H9 (cell line): ENCODE results near the gene SH3BP5. TPM values are rescaled to one million over a fixed set of nuclear protein-coding genes. Genes with fewer than 3 reads are reported as not detected.

Source experiments
- DNase-seq: peaks from one replicate; pipeline ENCODE4 v3.0.0-alpha.2; 2017
- H2AFZ ChIP-seq: one replicate; pipeline ENCODE4 v1.6.1; 2013; ENCODE audit warnings: mild to moderate bottlenecking, low read length, control low read depth, moderate library complexity
- H2AK5ac ChIP-seq: 2 replicates; pipeline ENCODE4 v1.6.1; 2013; ENCODE audit warnings: low read length, control low read depth, mixed read lengths; ENCODE audit not compliant: insufficient read length
- H2BK120ac ChIP-seq: one replicate; pipeline ENCODE4 v1.6.1; 2013; ENCODE audit warnings: low read depth, mild to moderate bottlenecking, low read length, control low read depth, inconsistent platforms; ENCODE audit not compliant: poor library complexity, severe bottlenecking
- H2BK12ac ChIP-seq: 2 replicates; pipeline ENCODE4 v1.6.1; 2013; ENCODE audit warnings: low read length, control low read depth, mixed read lengths, low read depth; ENCODE audit not compliant: insufficient read length
- H2BK15ac ChIP-seq: 2 replicates; pipeline ENCODE4 v1.6.1; 2013; ENCODE audit warnings: low read depth, low read length, control low read depth
- H2BK20ac ChIP-seq: one replicate; pipeline ENCODE4 v1.6.1; 2013; ENCODE audit warnings: low read depth, mild to moderate bottlenecking, low read length, control low read depth, inconsistent platforms; ENCODE audit not compliant: poor library complexity, severe bottlenecking
- H2BK5ac ChIP-seq: 2 replicates; pipeline ENCODE4 v1.6.1; 2013; ENCODE audit warnings: low read length, control low read depth, mixed read lengths; ENCODE audit not compliant: insufficient read length
- H3K14ac ChIP-seq: 2 replicates; pipeline ENCODE4 v1.6.1; 2013; ENCODE audit warnings: low read length, control low read depth; ENCODE audit not compliant: insufficient read depth
- H3K18ac ChIP-seq: 2 replicates; pipeline ENCODE4 v1.6.1; 2013; ENCODE audit warnings: low read depth, mild to moderate bottlenecking, mixed read lengths, low read length, control low read depth; ENCODE audit not compliant: insufficient read length
- H3K23ac ChIP-seq: 2 replicates; pipeline ENCODE4 v1.6.1; 2013; ENCODE audit warnings: low read length, control low read depth, mixed read lengths, low read depth; ENCODE audit not compliant: insufficient read length
- H3K23me2 ChIP-seq: 2 replicates; pipeline ENCODE4 v1.6.1; 2013; ENCODE audit warnings: low read depth, mild to moderate bottlenecking, mixed read lengths, low read length, control low read depth; ENCODE audit not compliant: insufficient read length, poor library complexity, severe bottlenecking
- H3K27ac ChIP-seq: 2 replicates; pipeline ENCODE4 v1.5.1; 2013; ENCODE audit warnings: low read length, control low read depth, mixed read lengths, low read depth; ENCODE audit not compliant: insufficient read length
- H3K27me3 ChIP-seq: 2 replicates; pipeline ENCODE4 v1.6.1; 2013; ENCODE audit warnings: low read length, control low read depth, inconsistent platforms; ENCODE audit not compliant: insufficient read depth
- H3K4ac ChIP-seq: 2 replicates; pipeline ENCODE4 v1.6.1; 2013; ENCODE audit warnings: low read depth, mild to moderate bottlenecking, control low read depth, inconsistent platforms, low read length, moderate library complexity
- H3K4me1 ChIP-seq: 2 replicates; pipeline ENCODE4 v1.6.1; 2013; ENCODE audit warnings: low read length, control low read depth, inconsistent platforms; ENCODE audit not compliant: insufficient read depth
- H3K4me2 ChIP-seq: 2 replicates; pipeline ENCODE4 v1.6.1; 2013; ENCODE audit warnings: low read length, control low read depth, mixed read lengths; ENCODE audit not compliant: insufficient read length, insufficient read depth
- H3K56ac ChIP-seq: 2 replicates; pipeline ENCODE4 v1.6.1; 2013; ENCODE audit warnings: low read depth, mild to moderate bottlenecking, mixed read lengths, low read length, control low read depth; ENCODE audit not compliant: insufficient read length
- H3K79me1 ChIP-seq: 2 replicates; pipeline ENCODE4 v1.6.1; 2013; ENCODE audit warnings: low read depth, mild to moderate bottlenecking, moderate library complexity, low read length, control low read depth, inconsistent platforms; ENCODE audit not compliant: insufficient read depth, poor library complexity, severe bottlenecking
- H3K79me2 ChIP-seq: 2 replicates; pipeline ENCODE4 v1.6.1; 2013; ENCODE audit warnings: low read length, control low read depth, inconsistent platforms; ENCODE audit not compliant: insufficient read depth
- H3K9ac ChIP-seq: 2 replicates; pipeline ENCODE4 v1.6.1; 2013; ENCODE audit warnings: low read length, control low read depth, mixed read lengths; ENCODE audit not compliant: insufficient read length; ENCODE audit errors: extremely low read depth
- H3K9me3 ChIP-seq: one replicate; pipeline ENCODE4 v1.6.1; 2013; ENCODE audit warnings: low read depth, low read length, inconsistent platforms; ENCODE audit not compliant: control insufficient read depth
- H3T11ph ChIP-seq: one replicate; pipeline ENCODE4 v1.6.1; 2013; ENCODE audit warnings: mild to moderate bottlenecking, low read length, control low read depth, inconsistent platforms
- H4K20me1 ChIP-seq: one replicate; pipeline ENCODE4 v1.6.1; 2013; ENCODE audit not compliant: control insufficient read depth, insufficient read length, insufficient read depth
- H4K5ac ChIP-seq: 2 replicates; pipeline ENCODE4 v1.6.1; 2013; ENCODE audit warnings: low read depth, mild to moderate bottlenecking, mixed read lengths, low read length, control low read depth; ENCODE audit not compliant: insufficient read length
- H4K8ac ChIP-seq: replicated peaks from 2 replicates; pipeline ENCODE4 v1.6.1; 2013; ENCODE audit warnings: low read length, control low read depth, mixed read lengths, low read depth; ENCODE audit not compliant: insufficient read length
- H4K91ac ChIP-seq: 2 replicates; pipeline ENCODE4 v1.6.1; 2013; ENCODE audit warnings: low read depth, mild to moderate bottlenecking, moderate library complexity, mixed read lengths, low read length, control low read depth; ENCODE audit not compliant: insufficient read length
- H3K27ac Mint-ChIP-seq, 3 experiments: 2 replicates in 2 of 3; 3 replicates in 1 of 3; pipeline ENCODE4 v1.8.0; 2020 to 2021; ENCODE audit warnings: mixed read lengths in 3 of 3, mild to moderate bottlenecking in 1 of 3, moderate library complexity in 1 of 3
- H3K27me3 Mint-ChIP-seq: 2 replicates; pipeline ENCODE4 v1.8.0; 2021; ENCODE audit warnings: low read depth, mild to moderate bottlenecking, moderate library complexity, mixed read lengths
- H3K36me3 Mint-ChIP-seq, 3 experiments: 2 replicates in 2 of 3; 3 replicates in 1 of 3; pipeline ENCODE4 v1.8.0; 2020 to 2021; ENCODE audit warnings: low read depth in 3 of 3, mixed read lengths in 3 of 3; ENCODE audit not compliant: insufficient read depth in 1 of 3
- H3K4me1 Mint-ChIP-seq, 2 experiments: 2 replicates each; pipeline ENCODE4 v1.8.0; 2020; ENCODE audit warnings: mixed read lengths in 2 of 2
- H3K4me3 Mint-ChIP-seq, 2 experiments: 2 replicates in 1 of 2; 3 replicates in 1 of 2; pipeline ENCODE4 v1.8.0; 2020 to 2021; ENCODE audit warnings: mild to moderate bottlenecking in 2 of 2, mixed read lengths in 2 of 2, moderate library complexity in 1 of 2
- H3K9me3 Mint-ChIP-seq, 2 experiments: 2 replicates in 1 of 2; 3 replicates in 1 of 2; pipeline ENCODE4 v1.8.0; 2020; ENCODE audit warnings: mild to moderate bottlenecking in 2 of 2, mixed read lengths in 2 of 2, moderate library complexity in 1 of 2
- WGBS: extraction: QIAGEN DNeasy Blood & Tissue Kit; methylation state at CpG from one replicate; pipeline ENCODE4 v1.1.7; 2013; ENCODE audit warnings: missing lambda C conversion rate, low lambda C conversion rate, mixed read lengths; ENCODE audit not compliant: insufficient read length; ENCODE audit errors: extremely low coverage; 5-methylcytosine and 5-hydroxymethylcytosine counted together
- total RNA-seq: library from RNA; stranded (reverse); gene quantifications from 2 replicates; pipeline ENCODE4 v1.2.1, GENCODE V29; 2021
- TF ChIP-seq, protein P1 (sequence below): fragments of 200-600 bp; sonication (generic); conservative IDR thresholded peaks from 3 replicates; pipeline ENCODE4 v1.8.0; 2021; ENCODE audit warnings: antibody characterized with exemption, mild to moderate bottlenecking

The SH3BP5 gene
- total RNA-seq, 1 experiment from 2014 or later: 6.8 TPM

DNA sequence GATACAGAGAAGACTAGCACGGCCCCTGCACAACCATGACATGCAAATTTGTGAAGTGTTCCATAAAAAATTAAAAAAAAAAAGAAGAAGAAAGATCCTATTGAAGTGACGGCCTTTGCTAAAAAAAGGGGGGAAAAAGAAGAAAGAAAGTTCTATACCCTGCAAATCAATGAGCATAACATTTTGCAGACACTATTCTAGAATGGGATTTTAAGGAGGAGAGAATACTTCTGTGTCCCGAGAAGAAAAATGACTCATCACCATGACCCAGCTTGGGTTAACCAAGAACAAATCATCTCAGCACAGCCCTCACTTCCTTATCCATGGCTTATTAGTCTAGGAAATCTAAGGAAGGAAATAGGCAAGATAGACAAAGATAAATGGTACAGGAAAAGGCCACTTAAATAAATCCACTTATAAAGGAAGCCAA lies 7.4 kb upstream of the SH3BP5 start:
- no CpG with 5 or more reads among the region's 3 CpGs for WGBS
- TF ChIP-seq, protein P1, sequence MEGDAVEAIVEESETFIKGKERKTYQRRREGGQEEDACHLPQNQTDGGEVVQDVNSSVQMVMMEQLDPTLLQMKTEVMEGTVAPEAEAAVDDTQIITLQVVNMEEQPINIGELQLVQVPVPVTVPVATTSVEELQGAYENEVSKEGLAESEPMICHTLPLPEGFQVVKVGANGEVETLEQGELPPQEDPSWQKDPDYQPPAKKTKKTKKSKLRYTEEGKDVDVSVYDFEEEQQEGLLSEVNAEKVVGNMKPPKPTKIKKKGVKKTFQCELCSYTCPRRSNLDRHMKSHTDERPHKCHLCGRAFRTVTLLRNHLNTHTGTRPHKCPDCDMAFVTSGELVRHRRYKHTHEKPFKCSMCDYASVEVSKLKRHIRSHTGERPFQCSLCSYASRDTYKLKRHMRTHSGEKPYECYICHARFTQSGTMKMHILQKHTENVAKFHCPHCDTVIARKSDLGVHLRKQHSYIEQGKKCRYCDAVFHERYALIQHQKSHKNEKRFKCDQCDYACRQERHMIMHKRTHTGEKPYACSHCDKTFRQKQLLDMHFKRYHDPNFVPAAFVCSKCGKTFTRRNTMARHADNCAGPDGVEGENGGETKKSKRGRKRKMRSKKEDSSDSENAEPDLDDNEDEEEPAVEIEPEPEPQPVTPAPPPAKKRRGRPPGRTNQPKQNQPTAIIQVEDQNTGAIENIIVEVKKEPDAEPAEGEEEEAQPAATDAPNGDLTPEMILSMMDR: no peak

More for the DNA sequence above, 7.4 kb upstream of the SH3BP5 start:
- Mint-ChIP-seq H3K4me3 (no peak overlapping the region), H3K27me3 (no peaks in the 10 kb centered on the region), H3K4me1 (peaks cover 0 to 2% of the 10 kb centered on the region in 2 experiments; a peak in 2 of 4 replicates), H3K36me3 (peaks cover 0 to 1% (median 0%) of the 10 kb centered on the region in 3 experiments; a peak in 1 of 7 replicates), H3K27ac (no peak overlapping the region), H3K9me3 (no peaks in the 10 kb centered on the region)
- Histone ChIP-seq H3K18ac (no peak overlapping the region), H2BK120ac (no peak overlapping the region), H3K27me3 (no peaks in the 10 kb centered on the region), H2AFZ (no peak overlapping the region), H3K9ac (no peak overlapping the region), H2BK15ac (no peak overlapping the region), H3K23ac (no peak overlapping the region), H4K20me1 (no peaks in the 10 kb centered on the region), H3K23me2 (no peaks in the 10 kb centered on the region), H3K4me1 (no peaks in the 10 kb centered on the region), H3K4me2 (no peak overlapping the region), H3K79me1 (no peaks in the 10 kb centered on the region), H2BK5ac (no peak overlapping the region), H3K27ac (no peak overlapping the region), H3K4ac (no peak overlapping the region), H2BK12ac (no peak overlapping the region), H4K5ac (no peak overlapping the region), H2AK5ac (no peak overlapping the region), H3K56ac (no peak overlapping the region), H3K9me3 (no peaks in the 10 kb centered on the region), H3K79me2 (no peaks in the 10 kb centered on the region), H2BK20ac (no peak overlapping the region), H4K91ac (no peak overlapping the region), H3K14ac (no peak overlapping the region), H3T11ph (no peak overlapping the region), H4K8ac (no peak overlapping the region)
- no peak for DNase-seq
